ENCODE data around the gene TARS3. TPM values are rescaled to one million over a fixed set of nuclear protein-coding genes. Genes with fewer than 3 reads are reported as not detected.

TARS3 gene
- total and polyA plus RNA-seq, 8 donors = 3.4 to 53.1 (median 15.6) TPM

GRCh38 chr15:101641894-101642293 is 82.4 kb downstream of the TARS3 start:
- Histone ChIP-seq H3K4me1 (peaks cover 0 to 33% (median 15%) of the 10 kb centered on the region in 4 donors), H3K27me3 (no peaks in the 10 kb centered on the region), H3K9me3 (no peaks in the 10 kb centered on the region), H3K27ac (peak overlapping the region in 4 of 5 donors; percentile 21 to 61 (median 48)), H3K4me3 (no peak overlapping the region), H3K36me3 (peaks cover 35 to 79% (median 76%) of the 10 kb centered on the region in 4 donors)
- intact Hi-C loops (cut with DNase I; ENCODE audit: low total_unique reads) = loop anchor here (5.0 kb wide), 1 partner anchor 345 kb away; the partner anchor contains the start of gene SNRPA1
- 53 to 73% (median 60%) methylated on average over 1 of the region's 1 CpG for WGBS, 5 donors
- peak in 1 of 2 donors; percentile 69 for DNase-seq
- no peak for TF ChIP-seq CTCF (IDR thresholded peaks at IDR 0.05)
- peak in 1 of 3 donors; percentile 25 for TF ChIP-seq POLR2AphosphoS5 (IDR thresholded peaks at IDR 0.05)

- no peaks in the 10 kb centered on the region for H3K9me3 ChIP-seq
- peak; percentile 81 to 91 for DNase-seq
- H3K27me3 ChIP-seq = no peaks in the 10 kb centered on the region
- peak overlapping the region in 3 of 5 donors; percentile 39 to 61 (median 58) for H3K27ac ChIP-seq
- H3K36me3 ChIP-seq = peaks cover 32 to 78% (median 71%) of the 10 kb centered on the region in 4 donors
- intact Hi-C loops (cut with DNase I; ENCODE audit: low total_unique reads) = loop anchor here (5.0 kb wide), 1 partner anchor 344 kb away; the partner anchor contains the start of gene SNRPA1
- peaks cover 0 to 29% (median 15%) of the 10 kb centered on the region in 4 donors for H3K4me1 ChIP-seq
- TF ChIP-seq EP300 (IDR thresholded peaks at IDR 0.05) (no peak), POLR2A (IDR thresholded peaks at IDR 0.05) (no peak), CTCF (IDR thresholded peaks at IDR 0.05) (peak in 6 of 7 experiments; percentile 57 to 93 (median 88)), POLR2AphosphoS5 (IDR thresholded peaks at IDR 0.05) (peak in 1 of 3 donors; percentile 36)
- no peak overlapping the region for H3K4me3 ChIP-seq
- WGBS, 5 donors = 22 to 31% (median 28%) methylated on average over 8 of the region's 8 CpGs
Observed at GRCh38 chr15:101641129-101641764, 83.0 kb downstream of the TARS3 start.

GRCh38 chr15:101639667-101640066 is 84.6 kb downstream of the TARS3 start:
- no peak for DNase-seq
- intact Hi-C loops (cut with DNase I; ENCODE audit: low total_unique reads) = loop anchor here (5.0 kb wide), 1 partner anchor 342 kb away; the partner anchor contains the start of gene SNRPA1
- no peaks in the 10 kb centered on the region for H3K27me3 ChIP-seq
- H3K4me1 ChIP-seq = peaks cover 0 to 29% (median 15%) of the 10 kb centered on the region in 4 donors
- no peak for TF ChIP-seq CTCF (IDR thresholded peaks at IDR 0.05)
- no peak for TF ChIP-seq POLR2A (IDR thresholded peaks at IDR 0.05)
- TF ChIP-seq EP300 (IDR thresholded peaks at IDR 0.05) = no peak
- TF ChIP-seq POLR2AphosphoS5 (IDR thresholded peaks at IDR 0.05) = no peak
- 49 to 69% (median 57%) methylated on average over 4 of the region's 4 CpGs for WGBS, 5 donors
- H3K9me3 ChIP-seq = no peaks in the 10 kb centered on the region
- peaks cover 20 to 64% (median 58%) of the 10 kb centered on the region in 4 donors for H3K36me3 ChIP-seq
- no peak overlapping the region for H3K4me3 ChIP-seq
- H3K27ac ChIP-seq = no peak overlapping the region

- WGBS, 5 donors = 75 to 91% (median 85%) methylated on average over 3 of the region's 3 CpGs
- H3K9me3 ChIP-seq = no peaks in the 10 kb centered on the region
- H3K27me3 ChIP-seq = no peaks in the 10 kb centered on the region
- intact Hi-C loops (cut with DNase I; ENCODE audit: low total_unique reads) = no loop called here
- H3K4me3 ChIP-seq = no peak overlapping the region
- H3K36me3 ChIP-seq = peaks cover 11 to 52% (median 46%) of the 10 kb centered on the region in 4 donors
- no peak for TF ChIP-seq CTCF (IDR thresholded peaks at IDR 0.05)
- H3K4me1 ChIP-seq = peaks cover 0 to 26% (median 15%) of the 10 kb centered on the region in 4 donors
- H3K27ac ChIP-seq = no peak overlapping the region
- no peak for DNase-seq
Observed at GRCh38 chr15:101637919-101638318, 86.4 kb downstream of the TARS3 start.

All from stomach (tissue), 9 donors.